ENCODE measurements around the gene CLDN16.
A peak's percentile ranks its signal among the peaks of the same experiment; 100 is the strongest.

DNA sequence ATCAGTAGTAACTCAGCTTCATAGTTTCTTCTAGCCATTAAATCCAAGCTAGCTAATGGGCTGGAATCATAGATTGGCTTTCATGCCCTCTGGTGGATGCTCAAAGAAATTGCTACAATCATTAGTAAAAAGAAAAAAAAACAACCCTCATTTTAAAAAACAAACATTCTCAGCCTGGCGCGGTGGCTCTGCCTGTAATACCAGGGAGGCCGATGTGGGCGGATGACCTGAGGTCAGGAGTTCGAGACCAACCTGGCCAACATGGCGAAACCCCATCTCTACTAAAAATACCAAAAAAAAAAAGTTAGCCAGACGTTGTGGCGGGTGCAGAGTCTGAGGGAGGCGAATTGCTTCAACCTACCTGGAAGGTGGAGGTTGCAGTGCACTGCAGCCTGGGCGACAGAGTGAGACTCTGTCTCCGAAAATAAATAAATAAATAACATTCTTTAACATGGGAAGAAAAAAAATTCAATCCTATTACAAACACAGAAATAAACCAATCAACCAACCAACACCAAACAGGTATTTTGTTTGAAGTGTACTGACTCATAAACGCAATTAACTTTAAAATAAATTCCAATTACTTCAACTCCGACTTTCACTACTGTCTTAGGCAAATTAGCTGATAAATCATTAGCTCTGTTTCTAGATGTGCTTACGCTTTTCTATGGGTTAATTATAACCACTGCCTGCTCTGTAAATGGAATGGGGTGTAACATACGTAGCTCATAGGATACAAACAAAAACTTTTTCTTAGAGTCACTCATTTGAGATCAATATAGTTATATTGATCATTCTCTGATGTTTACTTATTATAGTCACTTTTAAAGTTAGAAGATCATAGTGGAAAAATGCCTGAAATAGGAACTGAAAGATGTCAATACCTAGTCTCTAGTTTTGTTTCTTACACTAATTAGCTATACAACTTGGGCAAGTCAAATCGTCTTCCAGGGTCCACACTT is 36.8 kb downstream of the CLDN16 start:
- TF ChIP-seq CTCF (IDR thresholded peaks at IDR 0.05; ENCODE audit: poor library complexity, severe bottlenecking) (peak; percentile 71), POLR2AphosphoS5 (IDR thresholded peaks at IDR 0.05) (no peak), EZH2 (IDR thresholded peaks at IDR 0.05; ENCODE audit: borderline replicate concordance, insufficient read depth, low read length, poor library complexity, severe bottlenecking) (no peak), MXI1 (conservative IDR thresholded peaks at IDR 0.05; ENCODE audit: poor library complexity, severe bottlenecking) (no peak)

Data from neural cell (in vitro differentiated cells).